Sigmoid colon (tissue), 3 donors: Measurements from ENCODE around the gene SLC52A3.

Experiments
- POLR2A ChIP-seq, 2 donors: fragments of 450-650 bp; IDR thresholded peaks; one replicate each; pipeline ENCODE4 v1.6.1; 2016; ENCODE audit warnings: antibody characterized with exemption in 2 of 2, mild to moderate bottlenecking in 2 of 2, moderate library complexity in 2 of 2
- TF ChIP-seq, protein P1 (sequence below), 4 experiments: fragments of 450-650 bp in 3 of 4; fragments of 200-600 bp in 1 of 4; IDR thresholded peaks; one replicate each; pipeline ENCODE4 v1.5.1; 2016 to 2019; ENCODE audit warnings: antibody characterized with exemption in 4 of 4, mild to moderate bottlenecking in 3 of 4, moderate library complexity in 2 of 4

DNA sequence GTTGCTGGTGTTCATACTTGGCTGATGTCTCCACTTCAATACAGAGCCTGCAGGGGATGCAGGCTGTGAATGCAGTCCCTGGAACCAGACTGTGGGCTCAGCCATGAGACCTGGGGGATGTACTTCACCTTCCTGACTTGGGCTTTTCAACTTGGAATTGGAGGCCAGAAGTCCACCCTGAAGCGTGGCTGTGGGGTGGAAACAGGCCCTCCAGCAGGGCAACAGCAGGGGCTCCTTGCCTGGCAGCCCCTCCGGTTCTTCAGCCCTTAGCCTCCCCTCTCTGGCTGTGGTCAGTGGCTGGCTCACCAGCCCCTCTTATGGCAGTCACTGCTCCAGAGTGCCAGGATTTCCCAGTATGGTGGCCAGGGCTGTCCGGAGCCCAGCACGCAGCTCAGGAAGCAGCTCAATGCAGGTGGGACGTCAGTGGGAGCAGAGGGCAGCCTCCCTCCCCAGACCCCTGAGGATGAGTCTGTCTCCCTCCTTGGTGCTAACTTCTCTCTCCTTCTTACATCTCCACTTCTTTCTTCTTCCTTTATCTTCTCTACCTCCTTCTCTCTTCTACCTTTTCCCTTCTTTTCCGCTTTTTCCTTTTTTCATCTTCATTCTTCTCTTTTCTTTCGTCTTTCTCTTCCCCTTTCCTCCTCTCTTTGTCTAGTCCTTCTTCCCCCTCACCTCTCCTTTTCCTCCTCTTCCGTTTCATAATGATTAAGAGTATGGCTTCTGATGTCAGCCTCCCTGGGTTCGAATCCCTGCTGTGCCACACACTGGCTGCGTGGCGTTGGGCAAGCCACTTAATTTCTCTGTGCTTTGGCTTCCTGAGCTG, 45.3 kb downstream of the SLC52A3 start:
- TF ChIP-seq, protein P1, sequence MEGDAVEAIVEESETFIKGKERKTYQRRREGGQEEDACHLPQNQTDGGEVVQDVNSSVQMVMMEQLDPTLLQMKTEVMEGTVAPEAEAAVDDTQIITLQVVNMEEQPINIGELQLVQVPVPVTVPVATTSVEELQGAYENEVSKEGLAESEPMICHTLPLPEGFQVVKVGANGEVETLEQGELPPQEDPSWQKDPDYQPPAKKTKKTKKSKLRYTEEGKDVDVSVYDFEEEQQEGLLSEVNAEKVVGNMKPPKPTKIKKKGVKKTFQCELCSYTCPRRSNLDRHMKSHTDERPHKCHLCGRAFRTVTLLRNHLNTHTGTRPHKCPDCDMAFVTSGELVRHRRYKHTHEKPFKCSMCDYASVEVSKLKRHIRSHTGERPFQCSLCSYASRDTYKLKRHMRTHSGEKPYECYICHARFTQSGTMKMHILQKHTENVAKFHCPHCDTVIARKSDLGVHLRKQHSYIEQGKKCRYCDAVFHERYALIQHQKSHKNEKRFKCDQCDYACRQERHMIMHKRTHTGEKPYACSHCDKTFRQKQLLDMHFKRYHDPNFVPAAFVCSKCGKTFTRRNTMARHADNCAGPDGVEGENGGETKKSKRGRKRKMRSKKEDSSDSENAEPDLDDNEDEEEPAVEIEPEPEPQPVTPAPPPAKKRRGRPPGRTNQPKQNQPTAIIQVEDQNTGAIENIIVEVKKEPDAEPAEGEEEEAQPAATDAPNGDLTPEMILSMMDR (IDR thresholded peaks at IDR 0.05) = no peak
- TF ChIP-seq POLR2A (IDR thresholded peaks at IDR 0.05) = no peak
